Gastrocnemius medialis (tissue), 4 donors: Measurements from ENCODE around the gene SUSD3.

Source experiments
- CTCF ChIP-seq, 5 experiments: fragments of 450-650 bp in 3 of 5; fragments of 200-600 bp in 2 of 5; sonication (generic) in 2 of 5; IDR thresholded peaks in 4 of 5; conservative IDR thresholded peaks in 1 of 5; 1 replicate in 4 of 5; 2 replicates in 1 of 5; pipeline ENCODE4 v1.5.1; 2016 to 2019; ENCODE audit warnings: antibody characterized with exemption in 5 of 5, mild to moderate bottlenecking in 3 of 5, moderate library complexity in 3 of 5
- POLR2A ChIP-seq, 2 donors: fragments of 450-650 bp; IDR thresholded peaks; one replicate each; pipeline ENCODE4 v1.6.1; 2017; ENCODE audit warnings: antibody characterized with exemption in 2 of 2, mild to moderate bottlenecking in 2 of 2, moderate library complexity in 2 of 2

DNA sequence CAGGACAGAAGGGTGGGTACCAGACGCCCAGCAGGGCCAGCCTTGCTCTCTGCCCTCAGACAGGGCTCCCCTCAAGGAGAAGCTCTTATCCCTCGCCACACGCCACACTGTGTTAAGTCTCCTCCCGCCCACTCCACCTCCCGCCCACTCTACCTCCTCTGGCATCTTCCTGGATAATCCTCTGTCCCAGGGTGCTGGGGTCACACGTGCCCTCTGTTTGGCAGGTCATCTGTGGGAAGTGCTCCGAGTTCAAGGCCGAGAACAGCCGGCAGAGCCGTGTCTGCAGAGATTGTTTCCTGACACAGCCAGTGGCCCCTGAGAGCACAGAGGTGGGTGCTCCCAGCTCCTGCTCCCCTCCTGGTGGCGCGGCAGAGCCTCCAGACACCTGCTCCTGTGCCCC, 26.0 kb upstream of the SUSD3 start:
- TF ChIP-seq CTCF (IDR thresholded peaks at IDR 0.05 in 4 of 5, conservative IDR thresholded peaks at IDR 0.05 in 1 of 5) (no peak), POLR2A (IDR thresholded peaks at IDR 0.05) (no peak)
